PC-9 (cell line): ENCODE measurements around the gene EP300. TPM values are rescaled to one million over a fixed set of nuclear protein-coding genes. Genes with fewer than 3 reads are reported as not detected.

ENCODE experiments used
- BruUV-seq: library from RNA; stranded (reverse); fragments of 400-500 nt; replicated peaks from 2 replicates; lab custom pipeline; 2021; lab: Mats Ljungman, UMichigan
- CTCF ChIA-PET: fragments of 300-600 bp; sonication (Branson Sonifier 250); formaldehyde crosslinking; loops from one replicate; lab custom pipeline; 2022; ENCODE audit warnings: antibody characterized with exemption; lab: Charles Lee
- POLR2A ChIA-PET: fragments of 300-600 bp; sonication (Branson Sonifier 250); formaldehyde crosslinking; loops from one replicate; lab custom pipeline; 2022; ENCODE audit warnings: antibody characterized with exemption; ENCODE audit not compliant: unreplicated experiment; lab: Charles Lee
- DNase-seq, 2 experiments: peaks; one replicate each; pipeline versions ENCODE4 v3.0.0 to v3.0.0-alpha.2; 2015 to 2022; ENCODE audit warnings: mixed read lengths in 1 of 2
- H2AFZ ChIP-seq: fragments of 200-600 bp; sonication (generic); 2 replicates; pipeline ENCODE4 v1.8.1; 2017; ENCODE audit warnings: antibody characterized with exemption
- H3F3A ChIP-seq: fragments of 200-600 bp; sonication (generic); 2 replicates; pipeline ENCODE4 v1.8.1; 2017; ENCODE audit warnings: antibody characterized with exemption, mild to moderate bottlenecking, low read depth; ENCODE audit not compliant: insufficient read depth
- H3K27ac ChIP-seq: fragments of 200-600 bp; sonication (generic); 2 replicates; pipeline ENCODE4 v1.6.1; 2016; ENCODE audit warnings: mixed run types
- H3K27me3 ChIP-seq: fragments of 200-600 bp; sonication (generic); 2 replicates; pipeline ENCODE4 v1.6.1; 2016; ENCODE audit warnings: low read depth, mixed run types; ENCODE audit not compliant: insufficient read depth
- H3K36me3 ChIP-seq: fragments of 200-600 bp; sonication (generic); 2 replicates; pipeline ENCODE4 v1.6.1; 2016; ENCODE audit warnings: low read depth, mixed run types
- H3K4me1 ChIP-seq: fragments of 200-600 bp; sonication (generic); replicated peaks from 2 replicates; pipeline ENCODE4 v1.6.1; 2016; ENCODE audit warnings: mixed run types; ENCODE audit not compliant: insufficient read depth
- H3K4me2 ChIP-seq: fragments of 200-600 bp; sonication (generic); 2 replicates; pipeline ENCODE4 v1.6.1; 2017; ENCODE audit warnings: mixed run types
- H3K4me3 ChIP-seq: fragments of 200-600 bp; sonication (generic); 2 replicates; pipeline ENCODE4 v1.6.1; 2016; ENCODE audit warnings: mixed run types
- H3K79me2 ChIP-seq: fragments of 200-600 bp; sonication (generic); 2 replicates; pipeline ENCODE4 v1.6.1; 2017; ENCODE audit warnings: low read depth, mixed run types
- H3K9me2 ChIP-seq: fragments of 200-600 bp; sonication (generic); 2 replicates; pipeline ENCODE4 v1.8.1; 2017; ENCODE audit warnings: mild to moderate bottlenecking; ENCODE audit not compliant: insufficient read depth
- H3K9me3 ChIP-seq: fragments of 200-600 bp; sonication (generic); 2 replicates; pipeline ENCODE4 v1.8.1; 2016; ENCODE audit warnings: low read depth; ENCODE audit not compliant: insufficient read depth
- H4K20me1 ChIP-seq: fragments of 200-600 bp; sonication (generic); 2 replicates; pipeline ENCODE4 v1.8.1; 2017; ENCODE audit not compliant: insufficient read depth
- CTCF ChIP-seq: fragments of 200-600 bp; sonication (generic); conservative IDR thresholded peaks from 2 replicates; pipeline ENCODE4 v1.6.1; 2017; ENCODE audit warnings: mixed run types, antibody characterized with exemption, mild to moderate bottlenecking, moderate library complexity
- EZH2 ChIP-seq: fragments of 200-600 bp; sonication (generic); IDR thresholded peaks from 2 replicates; pipeline ENCODE4 v1.8.0; 2017; ENCODE audit warnings: antibody characterized with exemption, low read depth
- intact Hi-C: fragments of 100-400 bp; cut with micrococcal nuclease; formaldehyde crosslinking; loops from one replicate; pipeline ENCODE4 v1.10.0; 2022; ENCODE audit not compliant: unreplicated experiment
- total RNA-seq: library from RNA; stranded (reverse); gene quantifications from 2 replicates; pipeline ENCODE4 v1.2.3, GENCODE V29; 2021

EP300 gene
- total RNA-seq, 1 experiment from 2014 or later = 64.3 TPM

GRCh38 chr22:41074941-41075710 is 17.3 kb upstream of the EP300 start:
- CTCF ChIA-PET = no interaction called here
- POLR2A ChIA-PET = interaction anchor here (0.6 kb wide), 1 partner anchor 40 kb away, joined by 3 read pairs; no protein-coding TSS in a partner anchor
- BruUV-seq = no TSS peak

GRCh38 chr22:41075946-41076345 is 16.4 kb upstream of the EP300 start:
- Histone ChIP-seq H3K27ac (no peak overlapping the region), H3K79me2 (no peaks in the 10 kb centered on the region), H3K9me2 (no peaks in the 10 kb centered on the region), H3K27me3 (no peaks in the 10 kb centered on the region), H3K4me1 (no peaks in the 10 kb centered on the region), H2AFZ (no peak overlapping the region), H4K20me1 (no peaks in the 10 kb centered on the region), H3K4me2 (no peak overlapping the region), H3K36me3 (no peaks in the 10 kb centered on the region), H3K4me3 (no peak overlapping the region), H3F3A (peaks cover 4% of the 10 kb centered on the region; the same call in 1 of the 2 replicates), H3K9me3 (no peaks in the 10 kb centered on the region)
- intact Hi-C loops = no loop called here
- TF ChIP-seq CTCF (no peak), EZH2 (no peak)
- DNase-seq = no peak
- POLR2A ChIA-PET = interaction anchor here (0.6 kb wide), 1 partner anchor 41 kb away, joined by 3 read pairs; no protein-coding TSS in a partner anchor
- CTCF ChIA-PET = no interaction called here
- no TSS peak for BruUV-seq

More at GRCh38 chr22:41074941-41075710, 17.3 kb upstream of the EP300 start:
- Histone ChIP-seq H3K4me2 (no peak overlapping the region), H3K9me3 (no peaks in the 10 kb centered on the region), H3K27ac (no peak overlapping the region), H3K4me3 (no peak overlapping the region), H3K79me2 (no peaks in the 10 kb centered on the region), H4K20me1 (no peaks in the 10 kb centered on the region), H3K4me1 (no peaks in the 10 kb centered on the region), H3F3A (peaks cover 4% of the 10 kb centered on the region; the same call in 1 of the 2 replicates), H3K36me3 (no peaks in the 10 kb centered on the region), H3K9me2 (no peaks in the 10 kb centered on the region), H2AFZ (no peak overlapping the region), H3K27me3 (no peaks in the 10 kb centered on the region)
- DNase-seq = no peak
- intact Hi-C loops = no loop called here
- no peak for TF ChIP-seq EZH2
- TF ChIP-seq CTCF = no peak

- no TSS peak for BruUV-seq
- POLR2A ChIA-PET = no interaction called here
- CTCF ChIA-PET = interaction anchor here (0.6 kb wide), 1 partner anchor 21 kb away, joined by 3 read pairs; no protein-coding TSS in a partner anchor
These were observed 15.5 kb upstream of the EP300 start for GRCh38 chr22:41076857-41077256.

More at GRCh38 chr22:41076857-41077256, 15.5 kb upstream of the EP300 start:
- H3K4me3 ChIP-seq = no peak overlapping the region
- H3K79me2 ChIP-seq = no peaks in the 10 kb centered on the region
- H4K20me1 ChIP-seq = no peaks in the 10 kb centered on the region
- TF ChIP-seq CTCF (no peak), EZH2 (no peak)
- intact Hi-C loops = no loop called here
- no peaks in the 10 kb centered on the region for H3K27me3 ChIP-seq
- DNase-seq = no peak
- no peak overlapping the region for H3K4me2 ChIP-seq
- no peaks in the 10 kb centered on the region for H3K36me3 ChIP-seq
- H3K9me3 ChIP-seq = no peaks in the 10 kb centered on the region
- H2AFZ ChIP-seq = no peak overlapping the region
- H3K4me1 ChIP-seq = no peaks in the 10 kb centered on the region
- H3F3A ChIP-seq = peaks cover 4% of the 10 kb centered on the region; the same call in 1 of the 2 replicates
- H3K27ac ChIP-seq = no peak overlapping the region
- H3K9me2 ChIP-seq = no peaks in the 10 kb centered on the region
